HG03442 (cell line): Measurements from ENCODE around the gene CXCL5.
"Not testable (repeated sequence)": the region's sequence is repeated elsewhere in the genome, so short reads cannot be mapped to it uniquely, and the experiment has no call there.

Experiments
- ATAC-seq: cut with Tn5 transposase; IDR thresholded peaks from one replicate; pipeline ENCODE4 v1.9.1; 2021; ENCODE audit warnings: mild to moderate bottlenecking, moderate library complexity; ENCODE audit not compliant: unreplicated experiment

CXCL5 gene

GRCh38 chr4:74015126-74015780 lies 16.8 kb upstream of the CXCL5 start:
- ATAC-seq, result no peak

- no peak for ATAC-seq
Measured at GRCh38 chr4:74014332-74014731, 15.9 kb upstream of the CXCL5 start.

GRCh38 chr4:74013264-74013663 lies 14.8 kb upstream of the CXCL5 start:
- ATAC-seq, result no peak

- no peak for ATAC-seq
Measured at GRCh38 chr4:74012130-74012529, 13.7 kb upstream of the CXCL5 start.

- ATAC-seq, result no peak
Measured at GRCh38 chr4:74009307-74009706, 10.8 kb upstream of the CXCL5 start.

GRCh38 chr4:74006009-74006476 lies 7.6 kb upstream of the CXCL5 start:
- ATAC-seq, result no peak

GRCh38 chr4:74005528-74005927 lies 7.1 kb upstream of the CXCL5 start:
- ATAC-seq, result no peak

- no peak for ATAC-seq
Measured at GRCh38 chr4:74004668-74005067, 6.2 kb upstream of the CXCL5 start.

GRCh38 chr4:74000301-74000700 lies 1.8 kb upstream of the CXCL5 start:
- ATAC-seq, result no peak

GRCh38 chr4:73992050-73992449 lies 6.4 kb downstream of the CXCL5 start:
- no peak for ATAC-seq

- ATAC-seq, result no peak
Measured at GRCh38 chr4:73991742-73992000, 6.8 kb downstream of the CXCL5 start.

- ATAC-seq, result no peak
Measured at GRCh38 chr4:73990988-73991741, 7.3 kb downstream of the CXCL5 start.

GRCh38 chr4:73989928-73990327 lies 8.5 kb downstream of the CXCL5 start:
- no peak for ATAC-seq

GRCh38 chr4:73989031-73989430 lies 9.4 kb downstream of the CXCL5 start:
- no peak for ATAC-seq

GRCh38 chr4:73988061-73988460 lies 10.4 kb downstream of the CXCL5 start, which contains the start of gene PPBP:
Gene PPBP, minus strand, starts transcription at chr4:73988190. Its CDS starts 87 bp downstream, at chr4:73988103.
- no peak for ATAC-seq

GRCh38 chr4:73985528-73985852 lies 13.0 kb downstream of the CXCL5 start:
- ATAC-seq, result no peak

- ATAC-seq, result no peak
Measured at GRCh38 chr4:73984736-73985527, 13.5 kb downstream of the CXCL5 start.

GRCh38 chr4:73981175-73981574 lies 17.3 kb downstream of the CXCL5 start:
- ATAC-seq, result not testable (repeated sequence)

GRCh38 chr4:73979407-73979957 lies 19.0 kb downstream of the CXCL5 start:
- ATAC-seq, result no peak

GRCh38 chr4:73978886-73979285 lies 19.6 kb downstream of the CXCL5 start:
- ATAC-seq, result no peak

GRCh38 chr4:73976716-73977115 lies 21.8 kb downstream of the CXCL5 start:
- ATAC-seq, result no peak

GRCh38 chr4:73976217-73976616 lies 22.3 kb downstream of the CXCL5 start:
- no peak for ATAC-seq
